GM23248 (cell line): ENCODE measurements around the gene MTFR1L. TPM values are rescaled to one million over a fixed set of nuclear protein-coding genes. Genes with fewer than 3 reads are reported as not detected.

Experiments used
- DNase-seq: peaks from one replicate; pipeline ENCODE4 v3.0.0-alpha.2; 2015
- H2AFZ ChIP-seq: fragments of 200-600 bp; sonication (generic); 2 replicates; pipeline ENCODE4 v1.6.1; 2016; ENCODE audit warnings: antibody characterized with exemption
- H3F3A ChIP-seq: fragments of 200-600 bp; sonication (generic); 2 replicates; pipeline ENCODE4 v1.6.1; 2016; ENCODE audit warnings: mild to moderate bottlenecking, antibody characterized with exemption, mixed run types; ENCODE audit not compliant: insufficient read depth
- H3K27ac ChIP-seq: fragments of 200-600 bp; sonication (generic); 2 replicates; pipeline ENCODE4 v1.5.1; 2016; ENCODE audit warnings: mild to moderate bottlenecking
- H3K27me3 ChIP-seq: fragments of 200-600 bp; sonication (generic); replicated peaks from 2 replicates; pipeline ENCODE4 v1.6.1; 2016; ENCODE audit warnings: mild to moderate bottlenecking; ENCODE audit not compliant: insufficient read depth
- H3K36me3 ChIP-seq: fragments of 200-600 bp; sonication (generic); 2 replicates; pipeline ENCODE4 v1.6.1; 2016; ENCODE audit warnings: low read depth, mild to moderate bottlenecking
- H3K4me1 ChIP-seq: fragments of 200-600 bp; sonication (generic); 2 replicates; pipeline ENCODE4 v1.6.1; 2016; ENCODE audit warnings: mild to moderate bottlenecking; ENCODE audit not compliant: insufficient read depth
- H3K4me2 ChIP-seq: fragments of 200-600 bp; sonication (generic); one replicate; pipeline ENCODE4 v1.6.1; 2016; ENCODE audit warnings: mild to moderate bottlenecking; ENCODE audit not compliant: unreplicated experiment
- H3K4me3 ChIP-seq: fragments of 200-600 bp; sonication (generic); 2 replicates; pipeline ENCODE4 v1.5.1; 2016; ENCODE audit warnings: mild to moderate bottlenecking
- H3K79me2 ChIP-seq: fragments of 200-600 bp; sonication (generic); 2 replicates; pipeline ENCODE4 v1.6.1; 2016; ENCODE audit warnings: mild to moderate bottlenecking; ENCODE audit not compliant: insufficient read depth
- H3K9ac ChIP-seq: fragments of 200-600 bp; sonication (generic); 2 replicates; pipeline ENCODE4 v1.6.1; 2016; ENCODE audit warnings: mild to moderate bottlenecking
- H3K9me2 ChIP-seq: fragments of 200-600 bp; sonication (generic); 2 replicates; pipeline ENCODE4 v1.6.1; 2016; ENCODE audit warnings: mixed run types, mild to moderate bottlenecking, moderate library complexity; ENCODE audit not compliant: insufficient read depth
- H3K9me3 ChIP-seq: fragments of 200-600 bp; sonication (generic); one replicate; pipeline ENCODE4 v1.6.1; 2017; ENCODE audit warnings: low read depth
- H4K20me1 ChIP-seq: fragments of 200-600 bp; sonication (generic); 2 replicates; pipeline ENCODE4 v1.6.0; 2016; ENCODE audit not compliant: insufficient read depth
- EZH2 ChIP-seq: fragments of 200-600 bp; sonication (generic); IDR thresholded peaks from 2 replicates; pipeline ENCODE4 v1.6.1; 2018; ENCODE audit warnings: antibody characterized with exemption, mild to moderate bottlenecking; ENCODE audit not compliant: insufficient read depth, poor library complexity, severe bottlenecking
- EZH2phosphoT487 ChIP-seq: fragments of 200-600 bp; sonication (generic); IDR thresholded peaks from 2 replicates; pipeline ENCODE4 v1.6.1; 2018; ENCODE audit warnings: antibody characterized with exemption, moderate library complexity, mild to moderate bottlenecking, low read depth; ENCODE audit not compliant: insufficient read depth
- WGBS, 2 experiments: methylation state at CpG; one replicate each; pipeline ENCODE4 v1.1.6; 2015 to 2017; ENCODE audit warnings: low lambda C conversion rate in 2 of 2, low coverage in 1 of 2; ENCODE audit errors: missing lambda C conversion rate in 2 of 2; 5-methylcytosine and 5-hydroxymethylcytosine counted together
- in situ Hi-C: fragments of 300-500 bp; cut with MboI; formaldehyde crosslinking; loops from 2 replicates; pipeline ENCODE4 v1.15.0; 2020
- polyA plus RNA-seq: library from polyadenylated mRNA; unstranded; fragments of >200 nt; fragmentation: Nextera tagmentation; extraction: Ambion mirVana; gene quantifications from 2 replicates; pipeline ENCODE4 v1.2.1, GENCODE V29; 2016
- total RNA-seq: library from RNA; depleted of rRNA; stranded (reverse); fragments of >200 nt; shearing (Covaris generic); gene quantifications from 2 replicates; pipeline ENCODE4 v1.2.3, GENCODE V29; 2014

MTFR1L gene
- total and polyA plus RNA-seq, 2 experiments from 2014 or later = 57.2 to 78.1 TPM

DNA sequence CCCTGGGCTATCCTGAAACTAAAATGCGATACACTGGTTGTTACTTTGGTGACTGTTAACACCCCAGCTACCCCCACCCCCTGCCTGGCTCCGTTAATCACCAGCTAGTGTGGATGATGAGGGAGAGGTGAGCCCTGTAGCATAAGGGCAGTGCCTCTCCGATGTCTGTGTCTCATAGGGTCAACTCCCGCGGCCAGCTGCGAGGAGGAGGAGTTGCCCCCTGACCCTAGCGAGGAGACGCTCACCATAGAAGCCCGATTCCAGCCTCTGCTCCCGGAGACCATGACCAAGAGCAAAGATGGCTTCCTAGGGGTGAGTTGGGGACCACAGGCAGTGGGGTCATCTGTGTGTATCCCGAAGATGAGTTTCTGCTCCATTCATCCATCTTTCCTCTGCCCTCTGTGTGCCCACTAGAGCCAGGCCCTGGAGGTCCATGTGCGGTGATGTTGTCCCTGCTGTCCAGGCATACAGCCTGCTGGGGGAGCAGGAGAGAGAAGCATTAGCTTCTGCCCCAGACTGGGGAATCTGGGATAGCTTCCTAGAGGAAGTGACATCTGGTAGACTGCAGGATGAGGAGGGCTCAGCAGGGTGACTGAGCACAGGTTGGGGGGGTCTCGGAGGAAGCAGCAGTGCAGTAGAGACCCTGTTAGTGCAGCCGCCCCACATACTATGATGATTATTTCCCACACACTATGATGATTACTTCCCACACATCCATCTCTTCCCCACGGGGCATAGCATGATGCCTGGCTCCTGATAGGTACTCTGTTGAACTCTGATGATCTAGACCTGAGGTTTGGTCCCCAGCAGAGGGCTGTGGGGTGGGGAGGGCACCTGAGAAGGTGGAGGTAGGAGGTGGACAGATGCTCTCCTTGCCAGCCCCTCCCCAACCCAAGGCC lies 14.5 kb upstream of the MTFR1L start:
- no peak for TF ChIP-seq EZH2
- no peak for TF ChIP-seq EZH2phosphoT487
- Histone ChIP-seq H3K9me3 (no peaks in the 10 kb centered on the region), H3K9ac (peak overlapping the region; percentile 7; the same call in 1 of the 2 replicates), H2AFZ (no peak overlapping the region), H3K27me3 (no peaks in the 10 kb centered on the region), H3F3A (peaks cover 30% of the 10 kb centered on the region), H3K4me1 (peaks cover 27% of the 10 kb centered on the region), H3K79me2 (peaks cover 28% of the 10 kb centered on the region), H3K4me2 (peak overlapping the region; percentile 9), H3K36me3 (no peaks in the 10 kb centered on the region; the same call in 1 of the 2 replicates), H3K27ac (peak overlapping the region; percentile 58), H3K4me3 (no peak overlapping the region), H3K9me2 (no peaks in the 10 kb centered on the region), H4K20me1 (no peaks in the 10 kb centered on the region)
- WGBS, 2 experiments = 85 to 87% methylated on average over 15 of the region's 15 CpGs
- DNase-seq = peak; percentile 22
- in situ Hi-C loops = loop anchor here (25.0 kb wide), 1 partner anchor 568 kb away; the partner anchor contains the start of genes RSRP1 and SYF2

DNA sequence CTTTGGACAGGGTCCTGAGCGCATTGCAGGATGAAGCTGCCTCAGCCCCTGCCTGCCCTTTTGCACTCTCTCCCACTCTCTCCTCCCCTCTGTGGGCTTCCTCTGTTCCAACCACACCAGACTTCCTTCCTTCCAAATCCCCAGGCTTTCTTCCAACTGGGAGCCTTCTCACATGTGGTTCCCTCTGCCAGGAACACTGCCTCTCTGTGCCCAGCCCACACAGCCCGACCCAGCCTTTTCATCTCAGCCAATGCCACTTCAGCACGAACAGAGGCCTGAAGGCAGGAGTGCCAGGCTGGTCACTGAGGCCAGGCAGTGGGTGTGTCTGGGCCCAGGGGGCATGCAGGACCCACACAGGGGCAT lies 13.9 kb upstream of the MTFR1L start:
- Histone ChIP-seq H4K20me1 (no peaks in the 10 kb centered on the region), H3K4me1 (peaks cover 27% of the 10 kb centered on the region), H2AFZ (no peak overlapping the region), H3K9me3 (no peaks in the 10 kb centered on the region), H3K36me3 (no peaks in the 10 kb centered on the region; the same call in 1 of the 2 replicates), H3K27me3 (no peaks in the 10 kb centered on the region), H3K9ac (peak overlapping the region; percentile 52), H3K79me2 (peaks cover 22% of the 10 kb centered on the region), H3K9me2 (no peaks in the 10 kb centered on the region), H3F3A (peaks cover 30% of the 10 kb centered on the region), H3K4me3 (no peak overlapping the region), H3K27ac (peak overlapping the region; percentile 56), H3K4me2 (peak overlapping the region; percentile 60)
- WGBS, 2 experiments = 32 to 41% methylated on average over 3 of the region's 3 CpGs
- in situ Hi-C loops = loop anchor here (25.0 kb wide), 1 partner anchor 569 kb away; the partner anchor contains the start of genes RSRP1 and SYF2
- no peak for TF ChIP-seq EZH2
- TF ChIP-seq EZH2phosphoT487 = no peak
- peak; percentile 82 for DNase-seq

DNA sequence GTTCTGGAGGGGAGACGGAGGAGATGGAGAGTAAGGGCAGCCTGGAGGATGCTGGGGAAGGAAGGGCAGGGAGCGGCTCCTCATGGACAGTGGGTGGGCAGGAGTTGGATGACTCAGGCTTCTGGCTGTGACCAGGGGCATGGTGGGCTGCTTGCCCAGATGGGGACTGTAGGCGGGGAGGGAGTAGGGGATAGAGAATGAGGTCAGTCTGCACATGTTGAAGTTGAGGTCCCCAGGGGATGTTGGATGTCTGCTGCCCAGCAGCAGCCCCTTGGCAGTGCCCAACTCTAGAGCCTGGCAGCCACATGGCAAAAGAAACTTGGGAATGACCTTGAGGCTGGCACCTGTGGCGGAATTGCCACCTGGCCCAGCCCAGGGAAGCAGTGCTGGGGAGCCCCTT lies 13.3 kb upstream of the MTFR1L start:
- in situ Hi-C loops = loop anchor here (25.0 kb wide), 1 partner anchor 569 kb away; the partner anchor contains the start of genes RSRP1 and SYF2
- Histone ChIP-seq H3K27me3 (no peaks in the 10 kb centered on the region), H3K79me2 (peaks cover 18% of the 10 kb centered on the region), H2AFZ (no peak overlapping the region), H3K9me2 (no peaks in the 10 kb centered on the region), H3K36me3 (no peaks in the 10 kb centered on the region; the same call in 1 of the 2 replicates), H3K4me1 (peaks cover 27% of the 10 kb centered on the region), H3K9me3 (no peaks in the 10 kb centered on the region), H3K4me3 (no peak overlapping the region), H3K9ac (peak overlapping the region; percentile 52), H4K20me1 (no peaks in the 10 kb centered on the region), H3K4me2 (peak overlapping the region; percentile 60), H3K27ac (peak overlapping the region; percentile 56), H3F3A (peaks cover 30% of the 10 kb centered on the region)
- TF ChIP-seq EZH2phosphoT487 (no peak), EZH2 (no peak)
- 43 to 60% methylated on average over 4 of the region's 4 CpGs for WGBS, 2 experiments
- peak; percentile 78 for DNase-seq

DNA sequence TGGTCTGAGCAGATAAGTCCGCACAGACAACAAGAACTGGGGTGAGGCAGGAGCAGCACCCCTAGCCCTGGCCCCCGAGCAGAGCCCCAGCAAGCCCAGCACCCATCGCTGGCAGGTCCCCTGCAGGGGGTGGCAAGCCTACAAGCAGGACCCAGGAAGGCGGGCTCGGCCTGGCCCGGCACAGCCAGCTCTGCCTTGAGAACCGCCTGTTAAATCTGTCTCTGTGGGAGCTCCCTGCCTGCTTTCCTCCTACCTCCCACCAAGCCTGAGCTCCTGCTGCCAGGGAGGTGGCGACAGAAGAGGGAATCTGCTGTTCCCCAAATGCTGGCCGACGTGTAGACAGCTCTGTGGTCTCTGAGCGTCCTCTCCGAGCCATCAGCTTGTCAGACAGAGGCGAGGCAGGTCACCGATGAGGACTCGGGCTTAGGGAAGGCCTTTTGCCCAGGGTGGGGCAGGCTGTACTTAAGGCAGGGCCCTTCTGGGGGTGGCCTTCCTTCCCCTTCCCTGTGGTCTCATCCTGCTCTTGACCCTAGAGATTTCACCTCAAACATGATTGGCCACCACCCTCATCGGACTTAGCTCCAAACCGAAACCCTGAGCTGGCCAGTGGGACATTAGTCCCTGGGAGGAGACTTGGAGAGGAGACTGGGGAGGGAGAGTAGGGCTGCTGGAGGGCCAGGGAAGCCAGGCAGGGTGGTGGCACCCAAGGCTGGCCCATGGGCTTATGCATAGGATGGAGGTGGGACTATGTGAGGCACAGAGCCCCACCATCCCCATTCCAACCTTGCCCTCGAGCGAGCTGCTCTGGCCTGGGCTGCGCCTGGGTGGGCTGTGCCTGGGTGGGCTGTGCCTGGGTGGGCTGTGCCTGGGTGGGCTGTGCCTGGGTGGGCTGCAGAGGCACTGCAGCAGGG lies 12.0 kb upstream of the MTFR1L start:
- Histone ChIP-seq H2AFZ (no peak overlapping the region), H3K4me1 (peaks cover 27% of the 10 kb centered on the region), H4K20me1 (no peaks in the 10 kb centered on the region), H3F3A (peaks cover 29% of the 10 kb centered on the region), H3K27ac (no peak overlapping the region), H3K27me3 (no peaks in the 10 kb centered on the region), H3K9me3 (no peaks in the 10 kb centered on the region), H3K4me2 (no peak overlapping the region), H3K79me2 (peaks cover 9% of the 10 kb centered on the region), H3K4me3 (no peak overlapping the region), H3K9ac (no peak overlapping the region), H3K9me2 (no peaks in the 10 kb centered on the region), H3K36me3 (no peaks in the 10 kb centered on the region; the same call in 1 of the 2 replicates)
- WGBS, 2 experiments = 70 to 71% methylated on average over 18 to 20 of the region's 20 CpGs
- TF ChIP-seq EZH2phosphoT487 (no peak), EZH2 (no peak)
- in situ Hi-C loops = loop anchor here (25.0 kb wide), 1 partner anchor 570 kb away; the partner anchor contains the start of genes RSRP1 and SYF2
- no peak for DNase-seq
